Measurements from ENCODE around the gene HSPB1.

The HSPB1 gene

DNA sequence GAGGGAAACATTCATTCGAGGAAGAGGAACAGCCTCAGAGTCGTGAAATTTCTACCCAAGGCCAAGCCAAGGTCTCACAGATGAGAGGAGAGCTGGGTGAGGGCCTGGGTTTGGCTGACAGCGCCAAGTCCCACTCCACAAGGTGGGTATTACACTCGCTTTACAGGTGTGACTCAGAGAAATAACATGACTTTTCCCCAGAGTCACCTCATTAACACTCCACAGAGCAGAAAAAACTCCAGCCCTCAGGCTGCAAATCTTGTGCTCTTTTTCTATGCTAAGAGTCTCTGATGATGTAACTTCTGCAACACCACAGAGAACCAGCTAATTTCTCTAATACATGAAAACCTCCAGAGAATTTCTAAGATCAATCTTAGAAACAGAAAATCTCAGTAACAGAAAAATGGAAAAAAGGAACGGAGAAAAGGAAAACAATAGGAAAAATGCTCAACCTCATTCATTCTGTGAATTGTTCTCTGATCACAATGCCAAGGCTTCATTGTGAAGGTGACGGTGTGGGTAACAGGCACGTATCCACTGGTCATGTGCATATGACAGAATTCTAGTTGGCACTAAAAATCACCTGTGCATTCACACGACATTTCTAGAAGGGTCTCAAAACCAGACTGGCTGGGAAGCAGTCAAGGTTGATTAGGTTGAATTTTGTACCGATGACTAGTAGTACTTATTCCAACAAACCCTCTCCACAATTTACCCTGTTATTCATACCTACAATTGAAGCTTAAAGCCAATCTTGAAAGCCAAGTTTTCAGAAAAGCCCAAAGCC is 36.0 kb downstream of the HSPB1 start:
- no peak for ATAC-seq
- TF ChIP-seq ESRRG (CRISPR knock-in tag; IDR thresholded peaks at IDR 0.05) (no peak), RARB (CRISPR knock-in tag; IDR thresholded peaks at IDR 0.05) (no peak), ZFP30 (CRISPR knock-in tag; IDR thresholded peaks at IDR 0.05) (no peak), ISL1 (CRISPR knock-in tag; IDR thresholded peaks at IDR 0.05) (no peak), CSDC2 (CRISPR knock-in tag; IDR thresholded peaks at IDR 0.05) (no peak), GLIS3 (CRISPR knock-in tag; IDR thresholded peaks at IDR 0.05) (no peak), ZFP3 (CRISPR knock-in tag; IDR thresholded peaks at IDR 0.05) (no peak), SNAI2 (CRISPR knock-in tag; IDR thresholded peaks at IDR 0.05) (no peak), TOX (CRISPR knock-in tag; IDR thresholded peaks at IDR 0.05; ENCODE audit: borderline replicate concordance) (no peak), ZNF70 (CRISPR knock-in tag; IDR thresholded peaks at IDR 0.05) (no peak), TCF4 (CRISPR knock-in tag; IDR thresholded peaks at IDR 0.05; ENCODE audit: borderline replicate concordance) (no peak), ZNF8 (CRISPR knock-in tag; IDR thresholded peaks at IDR 0.05) (no peak), ZC3H10 (CRISPR knock-in tag; IDR thresholded peaks at IDR 0.05) (no peak)
- TF ChIP-seq, protein P1, sequence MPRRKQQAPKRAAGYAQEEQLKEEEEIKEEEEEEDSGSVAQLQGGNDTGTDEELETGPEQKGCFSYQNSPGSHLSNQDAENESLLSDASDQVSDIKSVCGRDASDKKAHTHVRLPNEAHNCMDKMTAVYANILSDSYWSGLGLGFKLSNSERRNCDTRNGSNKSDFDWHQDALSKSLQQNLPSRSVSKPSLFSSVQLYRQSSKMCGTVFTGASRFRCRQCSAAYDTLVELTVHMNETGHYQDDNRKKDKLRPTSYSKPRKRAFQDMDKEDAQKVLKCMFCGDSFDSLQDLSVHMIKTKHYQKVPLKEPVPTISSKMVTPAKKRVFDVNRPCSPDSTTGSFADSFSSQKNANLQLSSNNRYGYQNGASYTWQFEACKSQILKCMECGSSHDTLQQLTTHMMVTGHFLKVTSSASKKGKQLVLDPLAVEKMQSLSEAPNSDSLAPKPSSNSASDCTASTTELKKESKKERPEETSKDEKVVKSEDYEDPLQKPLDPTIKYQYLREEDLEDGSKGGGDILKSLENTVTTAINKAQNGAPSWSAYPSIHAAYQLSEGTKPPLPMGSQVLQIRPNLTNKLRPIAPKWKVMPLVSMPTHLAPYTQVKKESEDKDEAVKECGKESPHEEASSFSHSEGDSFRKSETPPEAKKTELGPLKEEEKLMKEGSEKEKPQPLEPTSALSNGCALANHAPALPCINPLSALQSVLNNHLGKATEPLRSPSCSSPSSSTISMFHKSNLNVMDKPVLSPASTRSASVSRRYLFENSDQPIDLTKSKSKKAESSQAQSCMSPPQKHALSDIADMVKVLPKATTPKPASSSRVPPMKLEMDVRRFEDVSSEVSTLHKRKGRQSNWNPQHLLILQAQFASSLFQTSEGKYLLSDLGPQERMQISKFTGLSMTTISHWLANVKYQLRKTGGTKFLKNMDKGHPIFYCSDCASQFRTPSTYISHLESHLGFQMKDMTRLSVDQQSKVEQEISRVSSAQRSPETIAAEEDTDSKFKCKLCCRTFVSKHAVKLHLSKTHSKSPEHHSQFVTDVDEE (CRISPR knock-in tag; IDR thresholded peaks at IDR 0.05): no peak
- TF ChIP-seq, protein P2, sequence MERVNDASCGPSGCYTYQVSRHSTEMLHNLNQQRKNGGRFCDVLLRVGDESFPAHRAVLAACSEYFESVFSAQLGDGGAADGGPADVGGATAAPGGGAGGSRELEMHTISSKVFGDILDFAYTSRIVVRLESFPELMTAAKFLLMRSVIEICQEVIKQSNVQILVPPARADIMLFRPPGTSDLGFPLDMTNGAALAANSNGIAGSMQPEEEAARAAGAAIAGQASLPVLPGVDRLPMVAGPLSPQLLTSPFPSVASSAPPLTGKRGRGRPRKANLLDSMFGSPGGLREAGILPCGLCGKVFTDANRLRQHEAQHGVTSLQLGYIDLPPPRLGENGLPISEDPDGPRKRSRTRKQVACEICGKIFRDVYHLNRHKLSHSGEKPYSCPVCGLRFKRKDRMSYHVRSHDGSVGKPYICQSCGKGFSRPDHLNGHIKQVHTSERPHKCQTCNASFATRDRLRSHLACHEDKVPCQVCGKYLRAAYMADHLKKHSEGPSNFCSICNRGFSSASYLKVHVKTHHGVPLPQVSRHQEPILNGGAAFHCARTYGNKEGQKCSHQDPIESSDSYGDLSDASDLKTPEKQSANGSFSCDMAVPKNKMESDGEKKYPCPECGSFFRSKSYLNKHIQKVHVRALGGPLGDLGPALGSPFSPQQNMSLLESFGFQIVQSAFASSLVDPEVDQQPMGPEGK (CRISPR knock-in tag; IDR thresholded peaks at IDR 0.05; ENCODE audit: borderline replicate concordance): no peak
- TF ChIP-seq, protein P3, sequence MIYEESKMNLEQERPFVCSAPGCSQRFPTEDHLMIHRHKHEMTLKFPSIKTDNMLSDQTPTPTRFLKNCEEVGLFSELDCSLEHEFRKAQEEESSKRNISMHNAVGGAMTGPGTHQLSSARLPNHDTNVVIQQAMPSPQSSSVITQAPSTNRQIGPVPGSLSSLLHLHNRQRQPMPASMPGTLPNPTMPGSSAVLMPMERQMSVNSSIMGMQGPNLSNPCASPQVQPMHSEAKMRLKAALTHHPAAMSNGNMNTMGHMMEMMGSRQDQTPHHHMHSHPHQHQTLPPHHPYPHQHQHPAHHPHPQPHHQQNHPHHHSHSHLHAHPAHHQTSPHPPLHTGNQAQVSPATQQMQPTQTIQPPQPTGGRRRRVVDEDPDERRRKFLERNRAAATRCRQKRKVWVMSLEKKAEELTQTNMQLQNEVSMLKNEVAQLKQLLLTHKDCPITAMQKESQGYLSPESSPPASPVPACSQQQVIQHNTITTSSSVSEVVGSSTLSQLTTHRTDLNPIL (CRISPR knock-in tag; IDR thresholded peaks at IDR 0.05; ENCODE audit: low read depth): no peak
- TF ChIP-seq, protein P4, sequence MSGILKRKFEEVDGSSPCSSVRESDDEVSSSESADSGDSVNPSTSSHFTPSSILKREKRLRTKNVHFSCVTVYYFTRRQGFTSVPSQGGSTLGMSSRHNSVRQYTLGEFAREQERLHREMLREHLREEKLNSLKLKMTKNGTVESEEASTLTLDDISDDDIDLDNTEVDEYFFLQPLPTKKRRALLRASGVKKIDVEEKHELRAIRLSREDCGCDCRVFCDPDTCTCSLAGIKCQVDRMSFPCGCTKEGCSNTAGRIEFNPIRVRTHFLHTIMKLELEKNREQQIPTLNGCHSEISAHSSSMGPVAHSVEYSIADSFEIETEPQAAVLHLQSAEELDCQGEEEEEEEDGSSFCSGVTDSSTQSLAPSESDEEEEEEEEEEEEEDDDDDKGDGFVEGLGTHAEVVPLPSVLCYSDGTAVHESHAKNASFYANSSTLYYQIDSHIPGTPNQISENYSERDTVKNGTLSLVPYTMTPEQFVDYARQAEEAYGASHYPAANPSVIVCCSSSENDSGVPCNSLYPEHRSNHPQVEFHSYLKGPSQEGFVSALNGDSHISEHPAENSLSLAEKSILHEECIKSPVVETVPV (CRISPR knock-in tag; IDR thresholded peaks at IDR 0.05): no peak

DNA sequence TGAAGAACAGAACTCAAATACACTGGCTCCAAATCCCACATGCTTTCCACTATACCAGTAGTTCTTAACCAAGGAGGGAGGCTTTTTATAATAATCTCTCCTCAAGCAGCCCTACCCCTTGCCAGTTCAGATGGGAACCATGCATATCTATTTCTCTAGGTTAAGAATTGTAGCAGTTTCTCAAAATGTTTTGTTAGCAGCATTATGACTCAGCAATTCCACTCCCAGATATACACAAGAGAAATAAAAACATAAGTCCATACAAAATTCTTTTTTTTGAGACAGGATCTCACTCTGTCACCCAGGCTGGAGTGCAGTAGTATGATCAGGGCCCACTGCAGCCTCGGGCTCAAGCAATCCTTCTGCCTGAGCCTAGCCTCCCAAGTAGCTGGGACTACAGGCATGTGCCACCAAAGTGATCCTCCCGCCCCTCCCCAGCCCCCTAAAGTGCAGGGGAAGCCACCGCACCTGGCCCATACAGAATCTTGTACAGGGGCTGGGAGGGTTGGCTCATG is 38.2 kb downstream of the HSPB1 start:
- TF ChIP-seq ISL1 (CRISPR knock-in tag; IDR thresholded peaks at IDR 0.05) (no peak), GLIS3 (CRISPR knock-in tag; IDR thresholded peaks at IDR 0.05) (no peak), RARB (CRISPR knock-in tag; IDR thresholded peaks at IDR 0.05) (no peak), ZNF70 (CRISPR knock-in tag; IDR thresholded peaks at IDR 0.05) (no peak), TOX (CRISPR knock-in tag; IDR thresholded peaks at IDR 0.05; ENCODE audit: borderline replicate concordance) (no peak), ZNF8 (CRISPR knock-in tag; IDR thresholded peaks at IDR 0.05) (no peak), ZFP30 (CRISPR knock-in tag; IDR thresholded peaks at IDR 0.05) (no peak), ZC3H10 (CRISPR knock-in tag; IDR thresholded peaks at IDR 0.05) (no peak), TCF4 (CRISPR knock-in tag; IDR thresholded peaks at IDR 0.05; ENCODE audit: borderline replicate concordance) (no peak), PPARA (CRISPR knock-in tag; IDR thresholded peaks at IDR 0.05; ENCODE audit: borderline replicate concordance) (no peak), SNAI2 (CRISPR knock-in tag; IDR thresholded peaks at IDR 0.05) (no peak), ESRRG (CRISPR knock-in tag; IDR thresholded peaks at IDR 0.05) (no peak), BACH2 (CRISPR knock-in tag; IDR thresholded peaks at IDR 0.05; ENCODE audit: borderline replicate concordance) (no peak)
- TF ChIP-seq, protein P4 (CRISPR knock-in tag; IDR thresholded peaks at IDR 0.05): no peak
- TF ChIP-seq, protein P1 (CRISPR knock-in tag; IDR thresholded peaks at IDR 0.05): no peak
- TF ChIP-seq, protein P2 (CRISPR knock-in tag; IDR thresholded peaks at IDR 0.05; ENCODE audit: borderline replicate concordance): no peak
- TF ChIP-seq, protein P5, sequence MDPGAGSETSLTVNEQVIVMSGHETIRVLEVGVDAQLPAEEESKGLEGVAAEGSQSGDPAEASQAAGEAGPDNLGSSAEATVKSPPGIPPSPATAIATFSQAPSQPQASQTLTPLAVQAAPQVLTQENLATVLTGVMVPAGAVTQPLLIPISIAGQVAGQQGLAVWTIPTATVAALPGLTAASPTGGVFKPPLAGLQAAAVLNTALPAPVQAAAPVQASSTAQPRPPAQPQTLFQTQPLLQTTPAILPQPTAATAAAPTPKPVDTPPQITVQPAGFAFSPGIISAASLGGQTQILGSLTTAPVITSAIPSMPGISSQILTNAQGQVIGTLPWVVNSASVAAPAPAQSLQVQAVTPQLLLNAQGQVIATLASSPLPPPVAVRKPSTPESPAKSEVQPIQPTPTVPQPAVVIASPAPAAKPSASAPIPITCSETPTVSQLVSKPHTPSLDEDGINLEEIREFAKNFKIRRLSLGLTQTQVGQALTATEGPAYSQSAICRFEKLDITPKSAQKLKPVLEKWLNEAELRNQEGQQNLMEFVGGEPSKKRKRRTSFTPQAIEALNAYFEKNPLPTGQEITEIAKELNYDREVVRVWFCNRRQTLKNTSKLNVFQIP (CRISPR knock-in tag; IDR thresholded peaks at IDR 0.05; ENCODE audit: borderline replicate concordance, low read depth): no peak

More for the DNA sequence above, 38.2 kb downstream of the HSPB1 start:
- peak; percentile 52 for ATAC-seq
